Measurements from ENCODE around the gene AQP3. TPM values are rescaled to one million over a fixed set of nuclear protein-coding genes. Genes with fewer than 3 reads are reported as not detected.
A peak's percentile ranks its signal among the peaks of the same experiment; 100 is the strongest.

The AQP3 gene
- total and polyA plus RNA-seq, 2 of the 13 experiments (the other 11 are each of a cell fraction or from before 2014, with no cell fraction given): 1.4 to 5.5 TPM

- CTCF ChIA-PET (ENCODE audit: low intra/inter-chr PET ratio, low total read pairs): interaction anchor here (2.7 kb wide), 1 partner anchor 50 kb away, joined by 21 read pairs; the partner anchor contains the start of gene AQP7
- TF ChIP-seq ZNF607 (CRISPR knock-in tag; IDR thresholded peaks at IDR 0.05; ENCODE audit: borderline replicate concordance) (no peak), E2F1 (CRISPR knock-in tag; IDR thresholded peaks at IDR 0.05) (no peak), NR2F1 (CRISPR knock-in tag; IDR thresholded peaks at IDR 0.05) (peak; percentile 14 to 27; a peak in 1 of 4 replicates), ZNF619 (CRISPR knock-in tag; IDR thresholded peaks at IDR 0.05) (no peak), NR2C2 (CRISPR knock-in tag; IDR thresholded peaks at IDR 0.05; ENCODE audit: borderline replicate concordance) (peak; percentile 54), RARA (CRISPR knock-in tag; IDR thresholded peaks at IDR 0.05) (peak; percentile 45; the same call in 1 of the 2 replicates), ESRRA (CRISPR knock-in tag; IDR thresholded peaks at IDR 0.05; ENCODE audit: low read depth) (peak; percentile 32; the same call in 1 of the 2 replicates), HNF4A (CRISPR knock-in tag; IDR thresholded peaks at IDR 0.05) (peak; percentile 66), HNF4G (IDR thresholded peaks at IDR 0.05; ENCODE audit: borderline replicate concordance, low read depth, low read length) (0 out of 2 replicates have a peak, but pooled peaks have one; percentile 23), HNF4G (CRISPR knock-in tag; IDR thresholded peaks at IDR 0.05; ENCODE audit: borderline replicate concordance, low read depth) (no peak)
- WGBS (ENCODE audit: low lambda C conversion rate): 21% methylated on average over 7 of the region's 11 CpGs
- Histone ChIP-seq H3K27ac (ENCODE audit: extremely low read length, insufficient read depth, low read length) (no peak overlapping the region), H3K9me3 (ENCODE audit: low read length) (no peaks in the 10 kb centered on the region), H3K36me3 (replicated peaks in 1 of 2; ENCODE audit: control insufficient read depth in 1 of 2, insufficient read depth in 2 of 2, low read length in 2 of 2) (no peaks in the 10 kb centered on the region), H3K79me2 (ENCODE audit: insufficient read depth, low read length) (no peaks in the 10 kb centered on the region), H2AFZ (ENCODE audit: low read length) (no peak overlapping the region), H4K20me1 (ENCODE audit: insufficient read depth, low read length) (no peaks in the 10 kb centered on the region), H3K9ac (ENCODE audit: insufficient read depth, low read depth, low read length) (no peak overlapping the region), H3K4me3 (replicated peaks in 1 of 3; ENCODE audit: insufficient read depth in 1 of 3, low read depth in 2 of 3, low read length in 3 of 3) (no peak overlapping the region), H3K4me2 (ENCODE audit: low read depth, low read length) (no peak overlapping the region), H3K27me3 (ENCODE audit: control insufficient read depth in 1 of 2, insufficient read depth in 2 of 2, low read length in 2 of 2) (peaks cover 0 to 6% of the 10 kb centered on the region in 2 experiments; a peak in 2 of 5 replicates), H3K4me1 (ENCODE audit: insufficient read depth, low read length) (peaks cover 33% of the 10 kb centered on the region)
- no TSS peak for BruUV-seq (replicated peaks)
- in situ Hi-C loops (cut with HindIII; ENCODE audit: extremely low pct_ligation_motif_present, low pct_unique_long_range_greater_than_20kb) (no loop called here), intact Hi-C loops (cut with micrococcal nuclease; ENCODE audit: unreplicated experiment) (loop anchor here (2.0 kb wide), 1 partner anchor 39 kb away; no protein-coding TSS in a partner anchor)
- DNase-seq (ENCODE audit: low spot score): no peak
- POLR2A ChIA-PET: interaction anchor here (1.1 to 2.3 kb wide), 5 partner anchors 11 to 51 kb away, joined by 3 to 10 read pairs (median 8); partner anchors contain the start of gene NOL6
- peak; percentile 16 for ATAC-seq
- FAIRE-seq: no peak
Observed at GRCh38 chr9:33453999-33454660, 6.7 kb upstream of the AQP3 start.

Data from HepG2 (cell line).